ENCODE results near the gene C12orf42. TPM values are rescaled to one million over a fixed set of nuclear protein-coding genes. Genes with fewer than 3 reads are reported as not detected.

Gene C12orf42
- total RNA-seq, 4 donors from 2014 or later = 0.38 TPM; not detected in 3

GRCh38 chr12:103314786-103315185 is 181.0 kb downstream of the C12orf42 start:
- TF ChIP-seq CTCF (IDR thresholded peaks at IDR 0.05; ENCODE audit: low read depth) = no peak

GRCh38 chr12:103313894-103314293 is 181.9 kb downstream of the C12orf42 start:
- no peak for TF ChIP-seq CTCF (IDR thresholded peaks at IDR 0.05; ENCODE audit: low read depth)

GRCh38 chr12:103312742-103313354 is 182.9 kb downstream of the C12orf42 start:
- TF ChIP-seq CTCF (IDR thresholded peaks at IDR 0.05; ENCODE audit: low read depth) = no peak

GRCh38 chr12:103310546-103311270 is 185.1 kb downstream of the C12orf42 start:
- TF ChIP-seq CTCF (IDR thresholded peaks at IDR 0.05; ENCODE audit: low read depth) = no peak

GRCh38 chr12:103308396-103308795 is 187.4 kb downstream of the C12orf42 start:
- no peak for TF ChIP-seq CTCF (IDR thresholded peaks at IDR 0.05; ENCODE audit: low read depth)

GRCh38 chr12:103303484-103303883 is 192.3 kb downstream of the C12orf42 start:
- TF ChIP-seq CTCF (IDR thresholded peaks at IDR 0.05; ENCODE audit: low read depth) = no peak

- TF ChIP-seq CTCF (IDR thresholded peaks at IDR 0.05; ENCODE audit: low read depth) = no peak
Observed at GRCh38 chr12:103301642-103302591, 193.9 kb downstream of the C12orf42 start.

Data from subcutaneous adipose tissue (tissue), 4 donors.